ENCODE data around the gene SEMA4C.

Gene SEMA4C

DNA sequence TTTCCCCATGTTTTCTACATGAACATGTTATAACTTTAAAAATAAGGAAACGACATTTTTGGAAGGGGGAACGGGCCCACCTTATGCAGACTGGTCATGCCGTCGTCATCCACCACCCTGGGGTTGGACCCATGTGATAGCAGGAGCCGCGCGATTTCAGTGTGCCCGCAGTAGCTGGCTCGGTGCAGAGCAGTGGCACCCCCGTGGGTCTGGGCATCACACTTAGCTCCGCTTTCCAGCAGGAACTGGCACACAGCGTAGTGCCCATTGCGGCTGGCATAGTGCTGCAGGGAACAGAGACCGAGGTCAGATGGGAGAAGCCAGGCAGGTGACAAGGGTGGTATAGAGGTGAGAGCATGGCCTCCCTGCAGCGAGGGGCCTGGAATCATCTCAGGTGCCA is 16.6 kb downstream of the SEMA4C start:
- H3K4me3 ChIP-seq (ENCODE audit: low read depth, low read length), result no peak overlapping the region
- H3K27me3 ChIP-seq, result no peaks in the 10 kb centered on the region
- no peak for TF ChIP-seq CTCF (IDR thresholded peaks at IDR 0.05; ENCODE audit: low read depth, low read length)
- DNase-seq, result no peak
- H3K9me3 ChIP-seq, result no peaks in the 10 kb centered on the region
- no peaks in the 10 kb centered on the region for H3K36me3 ChIP-seq
- no peaks in the 10 kb centered on the region for H3K4me1 ChIP-seq

DNA sequence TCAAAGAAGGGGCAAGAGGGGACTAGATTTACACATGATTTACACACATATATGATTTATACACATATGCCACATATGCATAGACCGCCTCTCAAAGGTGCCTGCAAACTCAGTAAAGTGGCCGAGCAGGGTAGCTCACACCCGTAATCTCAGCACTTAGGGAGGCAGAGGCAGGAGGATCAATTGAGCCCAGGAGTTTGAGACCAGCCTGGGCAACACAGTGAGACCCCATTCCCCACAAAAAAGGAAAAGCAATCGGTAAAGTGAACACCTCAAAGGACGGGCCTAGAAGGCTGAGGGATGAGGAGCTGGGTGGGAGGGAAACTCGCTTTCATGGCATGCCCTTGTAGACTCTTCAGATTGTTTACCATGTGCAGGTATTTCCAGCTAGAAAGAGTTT is 17.2 kb downstream of the SEMA4C start:
- Histone ChIP-seq H3K4me1 (no peaks in the 10 kb centered on the region), H3K9me3 (no peaks in the 10 kb centered on the region), H3K27me3 (no peaks in the 10 kb centered on the region), H3K36me3 (no peaks in the 10 kb centered on the region), H3K4me3 (ENCODE audit: low read depth, low read length) (no peak overlapping the region)
- no peak for TF ChIP-seq CTCF (IDR thresholded peaks at IDR 0.05; ENCODE audit: low read depth, low read length)
- no peak for DNase-seq

DNA sequence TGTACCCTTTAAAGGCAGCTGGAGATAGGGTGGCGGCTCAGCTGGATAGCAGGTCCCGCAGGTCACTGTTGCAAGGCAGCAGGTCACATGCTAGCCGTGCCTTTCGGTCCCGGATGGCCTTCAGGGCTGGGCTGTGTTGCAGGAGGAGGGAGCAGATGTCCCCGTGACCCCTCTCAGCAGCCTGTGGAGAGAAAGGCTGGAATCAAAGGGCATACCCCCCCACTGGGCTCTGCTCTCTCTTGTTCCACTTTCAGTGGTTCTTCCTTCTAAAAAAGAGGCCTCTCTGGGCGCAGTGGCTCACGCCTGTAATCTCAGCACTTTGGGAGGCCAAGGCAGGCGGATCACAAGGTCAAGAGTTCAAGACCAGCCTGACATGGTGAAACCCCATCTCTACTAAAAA is 21.6 kb downstream of the SEMA4C start:
- H3K9me3 ChIP-seq, result no peaks in the 10 kb centered on the region
- DNase-seq, result no peak
- H3K36me3 ChIP-seq, result no peaks in the 10 kb centered on the region
- no peak for TF ChIP-seq CTCF (IDR thresholded peaks at IDR 0.05; ENCODE audit: low read depth, low read length)
- H3K4me1 ChIP-seq, result no peaks in the 10 kb centered on the region
- no peaks in the 10 kb centered on the region for H3K27me3 ChIP-seq
- no peak overlapping the region for H3K4me3 ChIP-seq (ENCODE audit: low read depth, low read length)

DNA sequence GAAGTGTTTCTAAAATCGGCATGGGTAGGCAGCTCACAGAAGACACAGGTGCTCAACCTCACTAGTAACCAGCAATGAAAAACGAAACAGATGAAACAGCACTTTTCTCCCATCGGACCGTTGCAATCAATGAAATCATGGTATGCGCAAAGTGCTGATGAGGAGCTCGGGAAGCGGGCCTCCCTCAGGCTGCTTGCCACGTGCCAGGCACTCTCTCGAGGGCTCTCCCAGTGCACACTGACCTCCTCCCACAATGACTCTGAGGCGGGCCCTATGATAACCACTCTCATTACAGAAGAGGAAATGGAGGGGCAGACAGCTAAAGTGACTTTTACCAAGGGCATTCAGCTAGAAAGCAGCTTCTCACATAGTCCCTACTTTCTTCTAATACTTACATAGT is 22.3 kb downstream of the SEMA4C start:
- no peak for TF ChIP-seq CTCF (IDR thresholded peaks at IDR 0.05; ENCODE audit: low read depth, low read length)
- no peak for DNase-seq
- no peaks in the 10 kb centered on the region for H3K36me3 ChIP-seq
- no peaks in the 10 kb centered on the region for H3K27me3 ChIP-seq
- H3K4me3 ChIP-seq (ENCODE audit: low read depth, low read length), result no peak overlapping the region
- H3K4me1 ChIP-seq, result no peaks in the 10 kb centered on the region
- no peaks in the 10 kb centered on the region for H3K9me3 ChIP-seq

DNA sequence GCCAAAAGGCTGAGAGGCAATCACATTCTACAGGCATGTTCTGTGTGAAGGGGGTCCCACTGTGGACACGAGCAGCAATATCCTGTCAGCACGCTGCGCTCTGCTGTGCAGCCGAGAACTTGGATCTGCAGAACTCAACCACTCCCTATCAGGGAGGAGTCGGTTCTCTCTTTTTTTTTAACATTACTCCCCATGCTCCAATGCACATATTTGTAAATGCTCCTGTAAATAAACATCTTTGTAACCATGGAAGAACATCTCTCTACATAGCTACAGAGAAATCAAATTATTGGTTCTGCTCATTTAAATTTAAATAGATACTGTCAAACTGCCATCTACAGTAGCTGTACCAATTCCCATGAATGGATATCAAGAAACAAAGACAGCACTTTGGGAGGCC is 23.1 kb downstream of the SEMA4C start:
- DNase-seq, result no peak

DNA sequence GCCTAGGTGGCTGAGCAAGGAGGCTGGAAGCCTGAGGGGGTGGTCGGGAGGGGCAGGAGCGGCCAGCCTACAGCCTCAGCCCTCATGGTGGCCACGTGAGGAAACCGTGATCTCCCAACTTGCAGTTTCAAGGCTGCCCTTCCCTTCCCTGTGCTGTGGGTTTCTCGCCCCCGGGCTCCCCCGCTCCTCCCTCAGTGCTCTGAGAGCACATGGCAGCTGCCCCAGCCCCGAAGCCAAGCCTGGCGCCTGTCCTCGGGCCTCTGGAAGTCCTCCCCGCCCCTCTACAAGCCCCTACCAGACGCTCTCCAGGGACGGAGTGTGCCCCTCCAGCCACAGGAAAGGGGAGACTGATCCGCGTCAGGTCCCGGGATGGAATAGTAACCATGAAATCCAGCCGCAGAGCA is 25.5 kb downstream of the SEMA4C start:
- Histone ChIP-seq H3K36me3 (no peaks in the 10 kb centered on the region), H3K4me1 (no peaks in the 10 kb centered on the region), H3K4me3 (ENCODE audit: low read depth, low read length) (no peak overlapping the region), H3K9me3 (no peaks in the 10 kb centered on the region), H3K27me3 (no peaks in the 10 kb centered on the region)
- no peak for DNase-seq
- TF ChIP-seq CTCF (IDR thresholded peaks at IDR 0.05; ENCODE audit: low read depth, low read length), result no peak

More for the DNA sequence above, 23.1 kb downstream of the SEMA4C start:
- TF ChIP-seq CTCF (IDR thresholded peaks at IDR 0.05; ENCODE audit: low read depth, low read length), result no peak
- Histone ChIP-seq H3K9me3 (no peaks in the 10 kb centered on the region), H3K4me3 (ENCODE audit: low read depth, low read length) (no peak overlapping the region), H3K4me1 (no peaks in the 10 kb centered on the region), H3K36me3 (no peaks in the 10 kb centered on the region), H3K27me3 (no peaks in the 10 kb centered on the region)

Measured in BE2C (cell line).